ENCODE results near the gene RFX7. TPM values are rescaled to one million over a fixed set of nuclear protein-coding genes. Genes with fewer than 3 reads are reported as not detected.

Gene RFX7
- total RNA-seq, 1 experiment from 2014 or later: 18.1 TPM

DNA sequence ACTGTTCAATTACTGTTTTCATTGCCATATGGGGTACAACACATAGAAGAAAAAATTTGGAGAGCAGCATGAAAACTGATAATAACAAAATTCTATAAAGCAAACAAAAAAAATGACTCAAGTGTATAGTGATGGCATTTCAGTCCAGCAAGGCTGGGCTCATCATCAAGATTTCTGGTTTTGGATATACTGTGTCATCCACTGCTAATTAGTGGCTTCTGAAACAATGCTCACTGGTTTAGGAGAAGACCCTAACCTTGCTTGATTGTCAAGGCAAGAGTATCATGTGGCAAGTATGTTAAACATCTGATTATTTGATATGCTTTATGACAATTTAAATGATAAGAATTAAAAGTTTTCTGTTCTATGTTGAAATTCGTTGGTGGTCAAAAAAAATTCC lies 96.9 kb downstream of the RFX7 start:
- H3K36me3 ChIP-seq (ENCODE audit: control insufficient read depth in 1 of 2, insufficient read depth in 2 of 2, low read length in 2 of 2): 0 out of 4 replicates have a peak, but pooled peaks cover 0 to 3% of the 10 kb centered on the region in 2 experiments
- peaks cover 0 to 8% of the 10 kb centered on the region in 2 experiments; a peak in 1 of 4 replicates for H3K4me1 ChIP-seq (ENCODE audit: control insufficient read depth in 1 of 2, insufficient read depth in 2 of 2, low read length in 2 of 2)
- no peak overlapping the region for H3K4me2 ChIP-seq (ENCODE audit: low read length)
- ChIA-PET RAD21 (ENCODE audit: low non-redundant PET in 1 of 2, low total read pairs in 2 of 2, uncharacterized antibody in 2 of 2, unreplicated experiment in 2 of 2) (no interaction called here), CTCF (no interaction called here), POLR2A (no interaction called here)
- H3K4me3 ChIP-seq (replicated peaks in 1 of 2; ENCODE audit: low read depth in 1 of 2, low read length in 2 of 2): no peak overlapping the region
- no peaks in the 10 kb centered on the region for H3K9me2 ChIP-seq (ENCODE audit: insufficient read depth)
- no peaks in the 10 kb centered on the region; a peak in 1 of 4 replicates for H3K9me3 ChIP-seq (ENCODE audit: control insufficient read depth in 1 of 2, insufficient read depth in 1 of 2, low read depth in 1 of 2, low read length in 2 of 2)
- BruUV-seq (replicated peaks): no TSS peak
- no peaks in the 10 kb centered on the region for H3K27me3 ChIP-seq (ENCODE audit: insufficient read depth, low read length)
- TF ChIP-seq ELF1 (IDR thresholded peaks at IDR 0.05; ENCODE audit: borderline replicate concordance, low read depth): no peak
- no peak for TF ChIP-seq EZH2phosphoT487 (IDR thresholded peaks at IDR 0.05; ENCODE audit: borderline replicate concordance)
- TF ChIP-seq ZNF274 (IDR thresholded peaks at IDR 0.05; ENCODE audit: low read depth, low read length): no peak
- TF ChIP-seq EGR1 (IDR thresholded peaks at IDR 0.05; ENCODE audit: low read depth): no peak
- no peak for TF ChIP-seq FOSL1 (IDR thresholded peaks at IDR 0.05; ENCODE audit: low read depth)
- no peak for TF ChIP-seq CBX3 (IDR thresholded peaks at IDR 0.05; ENCODE audit: low read depth)
- no peak for TF ChIP-seq RAD21 (IDR thresholded peaks at IDR 0.05; ENCODE audit: low read depth)
- no peak for TF ChIP-seq ZFX (IDR thresholded peaks at IDR 0.05)
- TF ChIP-seq CEBPB (IDR thresholded peaks at IDR 0.05; ENCODE audit: low read depth): no peak
- no peak for TF ChIP-seq JUND (IDR thresholded peaks at IDR 0.05)
- TF ChIP-seq SRF (IDR thresholded peaks at IDR 0.05; ENCODE audit: low read depth): no peak
- no peak for TF ChIP-seq POLR2A (IDR thresholded peaks at IDR 0.05; ENCODE audit: borderline replicate concordance, extremely low read depth, insufficient read depth, insufficient read length)
- TF ChIP-seq, protein P1, sequence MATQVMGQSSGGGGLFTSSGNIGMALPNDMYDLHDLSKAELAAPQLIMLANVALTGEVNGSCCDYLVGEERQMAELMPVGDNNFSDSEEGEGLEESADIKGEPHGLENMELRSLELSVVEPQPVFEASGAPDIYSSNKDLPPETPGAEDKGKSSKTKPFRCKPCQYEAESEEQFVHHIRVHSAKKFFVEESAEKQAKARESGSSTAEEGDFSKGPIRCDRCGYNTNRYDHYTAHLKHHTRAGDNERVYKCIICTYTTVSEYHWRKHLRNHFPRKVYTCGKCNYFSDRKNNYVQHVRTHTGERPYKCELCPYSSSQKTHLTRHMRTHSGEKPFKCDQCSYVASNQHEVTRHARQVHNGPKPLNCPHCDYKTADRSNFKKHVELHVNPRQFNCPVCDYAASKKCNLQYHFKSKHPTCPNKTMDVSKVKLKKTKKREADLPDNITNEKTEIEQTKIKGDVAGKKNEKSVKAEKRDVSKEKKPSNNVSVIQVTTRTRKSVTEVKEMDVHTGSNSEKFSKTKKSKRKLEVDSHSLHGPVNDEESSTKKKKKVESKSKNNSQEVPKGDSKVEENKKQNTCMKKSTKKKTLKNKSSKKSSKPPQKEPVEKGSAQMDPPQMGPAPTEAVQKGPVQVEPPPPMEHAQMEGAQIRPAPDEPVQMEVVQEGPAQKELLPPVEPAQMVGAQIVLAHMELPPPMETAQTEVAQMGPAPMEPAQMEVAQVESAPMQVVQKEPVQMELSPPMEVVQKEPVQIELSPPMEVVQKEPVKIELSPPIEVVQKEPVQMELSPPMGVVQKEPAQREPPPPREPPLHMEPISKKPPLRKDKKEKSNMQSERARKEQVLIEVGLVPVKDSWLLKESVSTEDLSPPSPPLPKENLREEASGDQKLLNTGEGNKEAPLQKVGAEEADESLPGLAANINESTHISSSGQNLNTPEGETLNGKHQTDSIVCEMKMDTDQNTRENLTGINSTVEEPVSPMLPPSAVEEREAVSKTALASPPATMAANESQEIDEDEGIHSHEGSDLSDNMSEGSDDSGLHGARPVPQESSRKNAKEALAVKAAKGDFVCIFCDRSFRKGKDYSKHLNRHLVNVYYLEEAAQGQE (IDR thresholded peaks at IDR 0.05; ENCODE audit: low read depth): no peak
- TF ChIP-seq TCF7L2 (IDR thresholded peaks at IDR 0.05; ENCODE audit: borderline replicate concordance, extremely low read depth, insufficient read depth, insufficient read length): no peak
- TF ChIP-seq, protein P2, sequence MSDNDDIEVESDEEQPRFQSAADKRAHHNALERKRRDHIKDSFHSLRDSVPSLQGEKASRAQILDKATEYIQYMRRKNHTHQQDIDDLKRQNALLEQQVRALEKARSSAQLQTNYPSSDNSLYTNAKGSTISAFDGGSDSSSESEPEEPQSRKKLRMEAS (IDR thresholded peaks at IDR 0.05): no peak
- TF ChIP-seq YY1 (IDR thresholded peaks at IDR 0.05; ENCODE audit: extremely low read depth, insufficient replicate concordance, low read depth, low read length): no peak
- TF ChIP-seq POLR2AphosphoS5 (IDR thresholded peaks at IDR 0.05; ENCODE audit: low read depth, low read length): no peak
- TF ChIP-seq, protein P3, sequence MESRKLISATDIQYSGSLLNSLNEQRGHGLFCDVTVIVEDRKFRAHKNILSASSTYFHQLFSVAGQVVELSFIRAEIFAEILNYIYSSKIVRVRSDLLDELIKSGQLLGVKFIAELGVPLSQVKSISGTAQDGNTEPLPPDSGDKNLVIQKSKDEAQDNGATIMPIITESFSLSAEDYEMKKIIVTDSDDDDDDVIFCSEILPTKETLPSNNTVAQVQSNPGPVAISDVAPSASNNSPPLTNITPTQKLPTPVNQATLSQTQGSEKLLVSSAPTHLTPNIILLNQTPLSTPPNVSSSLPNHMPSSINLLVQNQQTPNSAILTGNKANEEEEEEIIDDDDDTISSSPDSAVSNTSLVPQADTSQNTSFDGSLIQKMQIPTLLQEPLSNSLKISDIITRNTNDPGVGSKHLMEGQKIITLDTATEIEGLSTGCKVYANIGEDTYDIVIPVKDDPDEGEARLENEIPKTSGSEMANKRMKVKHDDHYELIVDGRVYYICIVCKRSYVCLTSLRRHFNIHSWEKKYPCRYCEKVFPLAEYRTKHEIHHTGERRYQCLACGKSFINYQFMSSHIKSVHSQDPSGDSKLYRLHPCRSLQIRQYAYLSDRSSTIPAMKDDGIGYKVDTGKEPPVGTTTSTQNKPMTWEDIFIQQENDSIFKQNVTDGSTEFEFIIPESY (IDR thresholded peaks at IDR 0.05; ENCODE audit: extremely low read depth, insufficient replicate concordance, low read length): no peak
- no peak for TF ChIP-seq SIN3A (IDR thresholded peaks at IDR 0.05; ENCODE audit: low read depth)
- H3K27ac ChIP-seq (ENCODE audit: low read depth, low read length): no peak overlapping the region
- intact Hi-C loops (cut with micrococcal nuclease): no loop called here
- peaks cover 10% of the 10 kb centered on the region for H3K79me2 ChIP-seq (ENCODE audit: insufficient read depth, low read length)
- ATAC-seq: no peak
- no peak overlapping the region for H3K9ac ChIP-seq (ENCODE audit: low read length)
- no peak overlapping the region for H2AFZ ChIP-seq (ENCODE audit: low read depth, low read length, poor library complexity, severe bottlenecking)
- no peaks in the 10 kb centered on the region for H4K20me1 ChIP-seq (ENCODE audit: insufficient read depth)
- DNase-seq (ENCODE audit: low read depth, low spot score): no peak
